ENCODE results near the gene IGLON5.

The IGLON5 gene

GRCh38 chr19:51311351-51312257, at the start of gene IGLON5:
IGLON5 (plus strand) TSS chr19:51311644; CDS start chr19:51311848, 204 bp downstream.
- DNase-seq (ENCODE audit: low read depth): no peak

GRCh38 chr19:51263808-51264207, 47.6 kb upstream of the IGLON5 start:
- DNase-seq (ENCODE audit: low read depth): no peak

DNA sequence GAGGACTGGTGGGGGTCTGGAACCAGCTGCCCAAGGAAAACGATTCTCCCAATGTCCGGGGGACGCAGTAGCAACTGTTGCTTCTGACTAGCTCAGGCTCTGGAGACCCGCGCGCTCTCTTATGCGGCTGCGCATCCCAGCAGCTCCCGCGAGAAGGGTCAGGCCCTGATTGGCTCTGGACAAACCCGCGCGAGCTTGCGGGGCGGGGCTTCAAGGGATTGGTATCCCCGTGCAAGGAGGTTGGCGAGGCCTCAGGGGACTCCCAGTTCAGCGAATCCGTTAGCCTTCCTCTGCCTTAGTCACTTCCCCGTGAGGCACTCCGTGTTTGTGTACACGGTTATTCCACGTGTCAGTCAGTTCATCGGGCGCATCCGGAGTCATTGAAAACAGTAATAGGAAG, 40.4 kb upstream of the IGLON5 start:
- DNase-seq (ENCODE audit: low read depth): no peak

DNA sequence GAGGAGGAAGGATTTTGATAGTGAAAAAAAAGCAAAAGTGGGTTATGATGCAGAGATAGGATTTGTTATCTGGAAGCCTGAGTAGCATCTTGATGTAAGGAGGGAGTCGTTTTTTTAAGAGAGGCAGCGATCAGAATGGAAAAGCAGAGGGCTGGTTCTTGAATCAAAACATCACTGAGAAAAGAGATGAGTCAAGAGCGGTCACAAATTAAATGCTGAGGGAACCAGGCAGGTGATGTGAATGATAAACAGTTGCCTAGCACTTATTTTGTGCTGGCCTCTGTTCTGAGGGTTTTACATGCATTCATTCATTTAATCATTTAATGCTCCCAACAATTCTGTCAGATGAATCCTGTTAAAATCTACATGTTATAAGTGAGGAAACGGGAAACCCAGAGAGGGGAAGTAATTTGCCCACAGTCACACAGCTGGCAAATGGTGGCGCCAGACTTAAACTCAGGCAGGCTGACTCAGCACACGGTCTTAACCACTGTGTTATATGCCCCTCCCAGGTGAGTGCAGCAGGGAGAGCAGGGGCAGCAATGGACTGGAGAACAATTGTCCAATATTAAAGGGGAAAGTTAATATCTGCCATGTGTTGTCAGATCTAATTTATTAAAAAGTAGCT, 39.1 kb upstream of the IGLON5 start:
- no peak for DNase-seq (ENCODE audit: low read depth)

DNA sequence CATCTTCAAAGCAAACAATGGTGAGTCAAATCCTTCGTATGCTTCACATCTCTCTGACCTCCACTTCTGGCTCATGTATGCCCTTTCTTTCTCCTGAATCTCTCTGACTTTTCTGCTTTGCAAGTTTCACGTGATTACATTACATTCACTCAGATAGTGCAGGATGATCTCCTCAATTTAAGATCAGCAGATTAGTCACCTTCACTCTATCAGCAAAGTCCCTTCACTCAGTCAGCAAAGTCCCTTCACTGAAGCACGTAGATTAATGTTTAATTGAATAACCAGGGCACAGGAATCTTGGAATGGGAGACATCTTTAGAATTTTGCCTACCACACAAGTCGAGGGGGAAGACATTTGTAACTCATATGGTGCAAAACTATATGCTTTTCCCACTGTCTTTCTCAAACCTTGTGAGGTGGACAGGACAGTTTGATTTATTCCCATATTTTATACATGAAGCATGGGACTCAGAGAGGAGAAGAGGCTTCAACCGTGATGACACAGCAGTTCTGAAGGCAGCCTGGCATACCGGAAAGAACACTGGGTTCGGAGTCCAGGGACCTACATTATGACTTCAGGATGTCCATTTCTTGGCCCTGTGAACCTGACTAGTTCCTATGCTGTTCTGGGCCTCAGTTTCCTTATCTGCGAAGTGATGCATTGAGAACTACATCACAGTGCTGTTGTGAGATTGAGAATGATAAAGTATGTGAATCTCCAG, 37.2 kb upstream of the IGLON5 start:
- DNase-seq (ENCODE audit: low read depth): no peak

DNA sequence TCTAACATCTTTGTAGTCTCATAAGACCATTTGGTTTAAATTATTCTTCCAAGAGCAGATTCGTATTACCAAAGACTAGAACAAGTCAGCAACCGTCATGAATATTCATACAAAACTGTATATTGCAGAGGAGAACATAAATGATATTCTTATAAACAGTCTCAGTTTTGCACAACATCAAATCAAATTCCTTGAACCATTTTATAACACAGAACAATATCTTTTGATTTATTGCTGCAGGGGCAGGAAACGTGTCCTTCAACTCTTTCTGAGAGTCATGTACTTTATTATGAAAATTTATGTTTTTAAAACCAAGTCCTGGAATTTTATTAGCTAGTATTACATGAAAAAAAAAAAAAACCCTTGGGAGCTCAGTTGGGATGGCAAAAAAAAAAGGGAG, 34.3 kb upstream of the IGLON5 start:
- no peak for DNase-seq (ENCODE audit: low read depth)

DNA sequence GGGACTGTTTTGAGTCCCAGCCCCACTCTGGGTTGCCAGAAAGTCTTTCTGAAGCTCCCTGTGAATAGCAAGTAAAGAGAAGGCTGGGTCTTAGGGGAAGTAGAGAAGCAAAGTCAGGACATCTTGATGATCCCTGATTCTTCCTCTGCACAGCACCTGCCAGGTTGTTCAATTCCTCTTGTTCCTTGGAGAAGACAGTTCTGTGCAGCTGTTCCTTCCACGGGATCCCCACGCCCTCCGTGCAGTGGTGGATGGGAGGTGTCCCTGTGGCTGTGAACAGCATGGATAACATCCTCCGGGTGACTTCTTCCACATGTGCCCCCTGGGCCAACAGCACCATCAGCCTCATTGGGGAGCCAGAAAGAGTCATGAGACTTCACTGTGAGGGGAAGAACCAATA, 29.1 kb upstream of the IGLON5 start:
- no peak for DNase-seq (ENCODE audit: low read depth)

DNA sequence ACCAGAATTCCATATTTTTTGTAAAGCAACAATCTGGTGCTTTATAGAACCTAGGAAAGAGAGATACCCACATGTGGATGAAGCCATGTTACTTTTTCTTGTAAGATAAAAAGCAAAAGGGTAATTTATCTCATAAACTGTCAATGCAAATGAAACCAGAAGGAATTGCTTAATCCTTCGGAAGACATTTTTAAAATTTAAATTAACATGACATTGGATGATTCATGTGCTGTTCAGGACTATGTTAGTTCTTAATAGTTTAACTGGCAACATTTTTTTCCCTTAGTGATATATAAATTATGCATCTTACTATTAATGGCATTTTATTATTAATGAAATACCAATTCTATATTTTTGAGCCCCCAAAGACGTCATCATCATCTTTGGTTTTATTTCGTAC, 25.8 kb upstream of the IGLON5 start:
- no peak for DNase-seq (ENCODE audit: low read depth)

DNA sequence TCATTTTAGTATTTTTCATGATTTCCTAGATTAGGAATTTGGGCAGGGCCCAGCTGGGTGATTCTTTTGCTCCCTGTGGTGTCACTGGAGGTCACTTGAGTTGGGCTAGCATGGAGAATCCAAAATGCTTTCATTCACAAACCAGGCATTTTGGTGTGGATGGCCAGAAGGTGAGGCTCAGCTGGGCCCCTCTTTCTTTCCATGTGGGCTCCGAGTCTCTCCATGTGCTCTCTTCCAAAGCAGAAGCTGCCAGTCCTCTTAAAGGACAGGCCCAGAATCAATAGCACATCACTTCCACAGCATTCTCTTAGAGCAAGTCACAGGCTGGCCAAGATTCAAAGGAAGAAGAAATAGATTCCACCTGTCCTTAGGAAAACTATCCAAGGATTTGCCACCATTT, 21.8 kb upstream of the IGLON5 start:
- no peak for DNase-seq (ENCODE audit: low read depth)

- no peak for DNase-seq (ENCODE audit: low read depth)
These were observed 18.5 kb upstream of the IGLON5 start for GRCh38 chr19:51292971-51293370.

DNA sequence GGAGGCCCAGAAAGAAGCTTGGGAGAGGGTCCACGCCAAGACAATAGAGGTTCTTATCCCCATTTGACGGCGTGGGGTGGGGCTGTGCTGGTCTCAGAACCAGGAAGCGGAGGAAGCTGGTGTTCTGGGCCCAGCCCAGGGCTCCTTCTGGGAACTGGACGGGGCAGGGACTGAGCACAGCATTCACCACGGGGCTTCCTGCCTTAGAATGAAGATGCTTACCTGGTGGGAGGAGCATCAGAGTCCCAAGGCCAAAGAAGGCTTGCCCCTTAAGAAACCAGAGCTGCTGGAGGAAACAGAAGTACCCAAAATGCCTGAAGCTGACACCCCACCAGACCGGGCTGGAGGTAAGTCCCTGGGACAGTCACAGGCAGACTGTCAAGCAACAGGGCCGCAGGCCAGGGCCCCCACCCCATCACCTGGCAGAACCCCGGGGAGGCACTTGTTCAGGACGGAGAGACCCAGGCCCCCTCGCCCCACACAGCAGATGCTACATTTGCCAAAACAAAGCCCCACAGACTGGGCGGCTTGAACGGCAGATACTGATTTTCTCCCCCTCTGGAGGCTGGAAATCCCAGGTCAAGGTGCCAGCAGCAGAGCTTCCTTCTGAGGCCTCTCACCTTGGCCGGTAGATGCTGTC, 17.8 kb upstream of the IGLON5 start:
- DNase-seq (ENCODE audit: low read depth): no peak

DNA sequence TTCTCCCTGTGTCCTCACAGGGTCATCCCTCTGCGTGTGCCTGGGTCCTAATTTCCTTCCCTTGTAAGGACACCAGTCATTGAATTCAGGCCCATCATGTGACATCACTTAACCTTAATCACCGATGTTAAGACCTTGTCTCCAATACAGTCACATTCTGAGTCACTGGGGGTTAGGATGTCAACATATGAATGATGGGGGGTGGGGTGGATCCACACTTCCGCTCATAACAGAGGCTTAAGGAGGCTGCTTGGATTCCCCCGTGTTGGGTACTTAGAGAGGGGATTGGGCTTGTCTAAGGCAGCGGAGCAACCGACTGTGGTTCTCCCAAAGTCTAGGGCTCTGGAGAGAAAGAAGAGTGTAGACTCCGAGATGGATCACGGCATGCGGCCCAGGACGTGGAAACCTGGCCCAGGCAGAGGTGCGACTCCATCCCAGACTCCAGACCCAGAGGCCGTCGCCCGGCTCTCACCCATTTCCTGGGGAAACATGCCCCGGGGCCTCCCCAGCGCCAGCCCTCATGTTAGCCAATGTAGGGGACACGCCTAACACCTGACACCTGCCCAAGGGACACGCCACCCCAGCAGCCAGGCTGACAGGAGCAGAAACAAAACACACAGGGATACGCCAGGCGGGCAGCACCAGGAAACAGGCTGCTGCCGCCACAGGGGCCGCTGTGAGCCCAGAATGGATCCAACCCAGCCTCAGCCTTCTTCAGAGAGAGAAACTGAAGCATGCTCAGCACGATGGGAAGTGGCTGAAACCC, 17.1 kb upstream of the IGLON5 start:
- DNase-seq (ENCODE audit: low read depth): no peak

DNA sequence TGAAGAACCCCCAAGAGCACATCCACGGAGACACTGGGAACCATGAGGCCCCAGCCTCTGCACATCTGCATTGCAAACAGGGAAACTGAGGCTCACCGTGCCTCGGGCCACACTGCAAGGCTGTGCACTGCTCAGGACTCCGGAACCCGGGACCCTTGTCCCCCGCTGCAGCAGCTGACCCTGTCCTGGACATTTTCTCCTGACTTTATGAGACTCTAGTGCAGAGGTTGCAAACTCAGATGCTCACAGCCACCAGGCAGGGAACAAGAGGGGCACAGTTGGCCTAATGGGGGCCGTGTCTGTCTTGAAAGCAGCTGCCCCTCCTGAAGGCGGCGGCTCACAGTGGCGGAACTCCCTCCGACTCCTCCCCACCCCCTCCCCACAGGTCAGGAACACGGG, 16.5 kb upstream of the IGLON5 start:
- DNase-seq (ENCODE audit: low read depth): no peak

DNA sequence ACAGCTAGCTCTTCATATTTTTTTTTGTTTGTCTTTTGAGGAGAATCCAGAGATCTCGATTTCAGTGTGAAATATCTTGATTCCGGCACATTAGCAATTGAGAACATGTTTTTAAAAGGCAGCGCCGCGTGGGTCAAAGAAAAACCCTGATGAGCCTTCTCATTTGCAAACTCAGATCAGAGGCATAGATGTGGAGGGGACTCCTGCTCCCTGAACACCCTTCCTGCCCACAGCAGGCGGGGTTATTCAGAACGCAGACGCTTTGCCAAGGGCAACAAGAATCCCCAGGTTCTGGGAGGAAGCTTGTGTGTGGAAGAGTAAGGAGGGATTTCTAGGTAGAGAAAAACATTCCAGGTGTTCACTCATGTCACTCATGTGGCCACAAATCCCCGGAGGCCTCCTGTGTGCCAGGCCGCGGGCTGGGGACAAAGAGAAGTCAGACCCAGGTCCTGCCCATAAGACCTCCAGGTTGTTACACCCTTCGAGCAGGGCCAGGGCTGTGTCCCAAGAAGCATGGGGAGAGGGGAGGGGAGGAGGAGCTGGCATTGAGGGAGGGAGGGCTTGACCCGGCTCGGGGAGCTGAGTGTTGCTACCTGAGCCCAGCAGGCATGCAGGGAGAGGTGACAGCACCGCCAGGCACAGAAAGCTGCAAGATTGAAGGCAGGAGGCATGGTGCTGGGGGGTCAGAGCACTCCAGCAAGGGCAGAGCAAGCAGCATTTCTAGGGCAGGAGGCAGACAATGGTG, 15.9 kb upstream of the IGLON5 start:
- DNase-seq (ENCODE audit: low read depth): no peak

GRCh38 chr19:51296336-51297093, 14.9 kb upstream of the IGLON5 start:
- DNase-seq (ENCODE audit: low read depth): no peak

GRCh38 chr19:51297406-51297805, 14.0 kb upstream of the IGLON5 start:
- DNase-seq (ENCODE audit: low read depth): no peak

- no peak for DNase-seq (ENCODE audit: low read depth)
These were observed 10.2 kb upstream of the IGLON5 start for GRCh38 chr19:51301266-51301665.

DNA sequence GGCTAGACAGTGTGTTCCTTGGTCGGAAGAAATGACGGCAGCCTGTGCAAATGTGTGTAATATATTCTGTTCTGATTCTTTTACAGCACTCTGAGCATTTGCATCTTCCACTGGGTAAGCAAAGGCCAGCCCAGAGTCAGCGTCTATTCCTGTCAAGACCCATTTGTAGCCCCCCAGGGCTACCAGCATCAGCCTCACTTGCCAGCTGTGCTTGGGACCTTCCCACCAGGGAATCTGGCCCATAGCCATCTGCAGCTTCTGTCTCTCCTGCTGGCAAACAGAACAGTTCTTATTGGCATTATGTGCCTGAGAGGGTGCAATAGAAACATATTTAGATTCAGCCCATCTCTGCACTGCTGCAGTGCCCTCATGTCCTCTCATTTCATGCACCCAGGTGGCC, 6.0 kb upstream of the IGLON5 start:
- no peak for DNase-seq (ENCODE audit: low read depth)

- no peak for DNase-seq (ENCODE audit: low read depth)
These were observed 5.2 kb downstream of the IGLON5 start for GRCh38 chr19:51316688-51317087.

DNA sequence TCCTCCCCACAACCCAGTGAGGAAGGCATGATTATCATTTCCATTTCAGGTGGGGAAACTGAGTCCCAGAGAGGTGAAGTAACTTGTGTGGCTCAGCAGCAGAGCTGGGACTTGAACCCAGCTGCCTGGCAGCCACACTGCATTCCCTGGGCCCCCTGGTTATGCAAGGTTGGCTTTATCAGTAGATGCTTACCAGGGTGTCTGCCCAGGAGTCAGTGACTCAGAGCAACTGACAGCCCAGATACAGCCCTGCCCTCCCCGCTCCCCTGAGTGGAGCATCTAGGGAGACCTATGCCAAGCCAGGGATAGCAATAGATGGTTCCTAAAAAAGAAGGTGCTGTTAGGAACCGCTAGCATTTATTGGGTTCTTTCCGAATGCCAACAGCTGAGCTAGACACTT, 5.9 kb downstream of the IGLON5 start:
- no peak for DNase-seq (ENCODE audit: low read depth)
